HepG2 (cell line): ENCODE measurements around the gene AMBRA1.

Source experiments
- ATF1 ChIP-seq: IDR thresholded peaks from 2 replicates; pipeline ENCODE4 v1.6.1; 2016; ENCODE audit warnings: mild to moderate bottlenecking, control low read depth
- CTCF ChIP-seq: sonication (generic); formaldehyde crosslinking; IDR thresholded peaks from 2 replicates; pipeline ENCODE4 v1.5.0; 2020; ENCODE audit warnings: mild to moderate bottlenecking, missing genetic modification reagents, moderate library complexity
- ELK4 ChIP-seq: sonication (generic); formaldehyde crosslinking; IDR thresholded peaks from 2 replicates; pipeline ENCODE4 v1.9.0; 2021; ENCODE audit warnings: missing genetic modification reagents, borderline replicate concordance
- EZH2 ChIP-seq: conservative IDR thresholded peaks from 2 replicates; pipeline ENCODE4 v1.6.1; 2012; ENCODE audit warnings: mild to moderate bottlenecking, low read depth, low read length, moderate library complexity
- JUNB ChIP-seq: sonication (generic); formaldehyde crosslinking; IDR thresholded peaks from 2 replicates; pipeline ENCODE4 v1.8.0; 2022; ENCODE audit warnings: missing genetic modification reagents, mild to moderate bottlenecking, borderline replicate concordance
- NPAS2 ChIP-seq: sonication (generic); formaldehyde crosslinking; IDR thresholded peaks from 2 replicates; pipeline ENCODE4 v1.8.0; 2022; ENCODE audit warnings: mild to moderate bottlenecking, missing genetic modification reagents, borderline replicate concordance
- SIN3A ChIP-seq: IDR thresholded peaks from 2 replicates; pipeline ENCODE4 v1.6.1; 2011; ENCODE audit warnings: low read depth, mild to moderate bottlenecking, control low read depth, low read length, borderline replicate concordance
- TP53 ChIP-seq: sonication (generic); formaldehyde crosslinking; conservative IDR thresholded peaks from 2 replicates; pipeline ENCODE4 v1.4.0; 2020; ENCODE audit warnings: missing genetic modification reagents
- UBTF ChIP-seq: sonication (generic); formaldehyde crosslinking; IDR thresholded peaks from 2 replicates; pipeline ENCODE4 v1.4.0; 2020; ENCODE audit warnings: mild to moderate bottlenecking, missing genetic modification reagents
- ZBTB33 ChIP-seq: sonication (generic); formaldehyde crosslinking; IDR thresholded peaks from 2 replicates; pipeline ENCODE4 v1.4.0; 2020; ENCODE audit warnings: missing genetic modification reagents
- ZNF136 ChIP-seq: sonication (generic); formaldehyde crosslinking; IDR thresholded peaks from 2 replicates; pipeline ENCODE4 v1.8.1; 2022; ENCODE audit warnings: low read depth, mild to moderate bottlenecking, moderate library complexity, missing genetic modification reagents
- ZNF256 ChIP-seq: sonication (generic); formaldehyde crosslinking; conservative IDR thresholded peaks from 2 replicates; pipeline ENCODE4 v1.4.0; 2020; ENCODE audit warnings: missing genetic modification reagents
- ZSCAN30 ChIP-seq: sonication (generic); formaldehyde crosslinking; IDR thresholded peaks from 2 replicates; pipeline ENCODE4 v1.5.0; 2020; ENCODE audit warnings: mild to moderate bottlenecking, missing genetic modification reagents

- TF ChIP-seq TP53 (CRISPR knock-in tag): no peak
- no peak for TF ChIP-seq SIN3A
- no peak for TF ChIP-seq JUNB (CRISPR knock-in tag)
- no peak for TF ChIP-seq ELK4 (CRISPR knock-in tag)
- no peak for TF ChIP-seq ZNF256 (CRISPR knock-in tag)
- TF ChIP-seq ZBTB33 (CRISPR knock-in tag): no peak
- TF ChIP-seq CTCF (CRISPR knock-in tag): no peak
- no peak for TF ChIP-seq EZH2
- TF ChIP-seq NPAS2: no peak
- no peak for TF ChIP-seq ZNF136 (CRISPR knock-in tag)
- no peak for TF ChIP-seq UBTF
- TF ChIP-seq ATF1: no peak
- no peak for TF ChIP-seq ZSCAN30 (CRISPR knock-in tag)
Observed at GRCh38 chr11:46475926-46476545, 117.8 kb downstream of the AMBRA1 start.
